Stomach (tissue), 9 donors: ENCODE measurements around the gene ELP2. TPM values are rescaled to one million over a fixed set of nuclear protein-coding genes. Genes with fewer than 3 reads are reported as not detected.
A peak's percentile ranks its signal among the peaks of the same experiment; 100 is the strongest.
"Not testable (repeated sequence)": the region's sequence is repeated elsewhere in the genome, so short reads cannot be mapped to it uniquely, and the experiment has no call there.

Experiments used
- DNase-seq, 2 donors: peaks; one replicate each; pipeline versions ENCODE4 v3.0.0 to v3.0.0-alpha.2; 2013 to 2019
- H3K27ac ChIP-seq, 5 donors: fragments of 200-600 bp in 4 of 5; sonication (generic) in 4 of 5; one replicate each; pipeline ENCODE4 v1.5.1; 2013 to 2019; ENCODE audit warnings: mild to moderate bottlenecking in 1 of 5, moderate library complexity in 1 of 5
- H3K27me3 ChIP-seq, 3 donors: fragments of 200-600 bp; sonication (generic); one replicate each; pipeline ENCODE4 v1.5.1; 2017 to 2019; ENCODE audit warnings: mixed run types in 1 of 3
- H3K36me3 ChIP-seq, 4 donors: fragments of 200-600 bp; sonication (generic); 1 replicate in 3 of 4; 2 replicates in 1 of 4; pipeline ENCODE4 v1.5.1; 2016 to 2019
- H3K4me1 ChIP-seq, 4 donors: fragments of 200-600 bp; sonication (generic); one replicate each; pipeline ENCODE4 v1.5.1; 2016 to 2019
- H3K4me3 ChIP-seq, 4 donors: fragments of 200-600 bp; sonication (generic) in 3 of 4; one replicate each; pipeline ENCODE4 v1.5.1; 2016 to 2019; ENCODE audit warnings: mild to moderate bottlenecking in 1 of 4
- H3K9me3 ChIP-seq, 4 donors: fragments of 200-600 bp; sonication (generic); one replicate each; pipeline ENCODE4 v1.5.1; 2016 to 2019
- CTCF ChIP-seq, 7 experiments: fragments of 450-650 bp in 4 of 7; fragments of 200-600 bp in 3 of 7; sonication (generic) in 3 of 7; IDR thresholded peaks; one replicate each; pipeline ENCODE4 v1.5.1; 2016 to 2019; ENCODE audit warnings: antibody characterized with exemption in 7 of 7, control low read depth in 2 of 7, mild to moderate bottlenecking in 1 of 7
- EP300 ChIP-seq: sonication (generic); formaldehyde crosslinking; IDR thresholded peaks from one replicate; pipeline ENCODE4 v1.6.1; 2017; ENCODE audit warnings: antibody characterized with exemption
- POLR2A ChIP-seq, 4 donors: fragments of 450-650 bp; IDR thresholded peaks; one replicate each; pipeline ENCODE4 v1.6.1; 2016; ENCODE audit warnings: antibody characterized with exemption in 4 of 4, control low read depth in 2 of 4, mild to moderate bottlenecking in 1 of 4, moderate library complexity in 1 of 4
- POLR2AphosphoS5 ChIP-seq, 3 donors: sonication (generic); formaldehyde crosslinking; IDR thresholded peaks; one replicate each; pipeline ENCODE4 v1.6.1; 2016; ENCODE audit warnings: antibody characterized with exemption in 3 of 3
- WGBS, 5 donors: extraction: QIAGEN DNeasy Blood & Tissue Kit in 3 of 5; methylation state at CpG; one replicate each; pipeline versions ENCODE4 v1.1.5 to v1.1.7; 2013 to 2018; 5-methylcytosine and 5-hydroxymethylcytosine counted together
- intact Hi-C: fragments of 100-400 bp; cut with DNase I; formaldehyde crosslinking; loops from one replicate; pipeline ENCODE4 v1.15.1; 2023; ENCODE audit warnings: low total_unique reads
- polyA plus RNA-seq, 3 donors: library from polyadenylated mRNA; stranded (reverse); fragments of 200-250 nt; gene quantifications; one replicate each; pipeline ENCODE4 v1.2.3, GENCODE V29; 2013
- total RNA-seq, 5 donors: library from RNA; depleted of rRNA; stranded (reverse); fragments of >200 nt; gene quantifications; one replicate each; pipeline versions ENCODE4 v1.1.0 to v1.2.3, GENCODE V29; 2014 to 2016
- donor health status: healthy with polysubstance abuse.
- donor health status: Bipolar disorder and iron deficiency.
- donor health status: healthy.

The ELP2 gene
- total and polyA plus RNA-seq, 8 donors: 24.1 to 278 (median 63.4) TPM

DNA sequence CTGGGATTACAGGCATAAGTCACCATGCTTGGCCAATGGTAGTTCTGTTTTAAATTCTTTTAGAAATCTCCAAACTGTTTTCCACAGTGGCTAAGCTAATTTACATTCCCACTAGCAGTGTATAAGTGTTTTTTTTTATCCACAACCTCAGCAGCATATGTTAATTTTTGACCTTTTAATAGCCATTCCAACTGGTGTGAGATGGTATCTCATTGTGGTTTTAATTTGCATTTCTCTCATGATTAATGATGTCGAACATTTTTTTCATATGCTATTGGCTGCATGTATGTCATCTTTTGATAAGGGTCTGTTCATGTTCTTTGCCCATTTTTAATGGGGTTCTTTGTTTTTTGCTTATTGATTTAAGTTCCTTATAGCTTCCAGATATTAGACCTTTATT is 77.6 kb downstream of the ELP2 start:
- Histone ChIP-seq H3K36me3 (no peaks in the 10 kb centered on the region), H3K9me3 (no peaks in the 10 kb centered on the region), H3K27me3 (no peaks in the 10 kb centered on the region), H3K4me1 (no peaks in the 10 kb centered on the region), H3K27ac (no peak overlapping the region), H3K4me3 (no peak overlapping the region)
- WGBS, 5 donors: 81 to 91% (median 90%) methylated on average over 1 of the region's 1 CpG
- no peak for DNase-seq
- TF ChIP-seq EP300 (no peak), POLR2AphosphoS5 (IDR thresholded peaks at IDR 0.05) (no peak), POLR2A (IDR thresholded peaks at IDR 0.05) (no peak), CTCF (IDR thresholded peaks at IDR 0.05) (no peak)
- intact Hi-C loops: no loop called here

- DNase-seq, H3K4me1 ChIP-seq, H3K27me3 ChIP-seq, H3K27ac ChIP-seq, H3K4me3 ChIP-seq, intact Hi-C loops, H3K9me3 ChIP-seq, H3K36me3 ChIP-seq: not testable (repeated sequence)
- WGBS, 5 donors: 92 to 100% (median 99%) methylated on average over 2 of the region's 2 CpGs
Observed at GRCh38 chr18:36207969-36208368, 78.3 kb downstream of the ELP2 start.

- Histone ChIP-seq H3K27me3 (no peaks in the 10 kb centered on the region), H3K27ac (no peak overlapping the region), H3K4me1 (no peaks in the 10 kb centered on the region), H3K4me3 (no peak overlapping the region), H3K9me3 (no peaks in the 10 kb centered on the region), H3K36me3 (no peaks in the 10 kb centered on the region)
- 59 to 100% (median 91%) methylated on average over 3 to 6 of the region's 6 CpGs for WGBS, 5 donors
- intact Hi-C loops: no loop called here
- no peak for DNase-seq
- TF ChIP-seq EP300: no peak
- TF ChIP-seq POLR2AphosphoS5 (IDR thresholded peaks at IDR 0.05): no peak
- TF ChIP-seq POLR2A (IDR thresholded peaks at IDR 0.05): no peak
- no peak for TF ChIP-seq CTCF (IDR thresholded peaks at IDR 0.05)
Observed at GRCh38 chr18:36211612-36212065, 81.9 kb downstream of the ELP2 start.

GRCh38 chr18:36212301-36213171 is 82.8 kb downstream of the ELP2 start:
- peak in 1 of 2 donors; percentile 59 for DNase-seq
- Histone ChIP-seq H3K27ac (peak overlapping the region in 1 of 5 donors; percentile 38), H3K27me3 (no peaks in the 10 kb centered on the region), H3K4me3 (no peak overlapping the region), H3K36me3 (no peaks in the 10 kb centered on the region), H3K4me1 (no peaks in the 10 kb centered on the region), H3K9me3 (no peaks in the 10 kb centered on the region)
- TF ChIP-seq EP300 (no peak), POLR2AphosphoS5 (IDR thresholded peaks at IDR 0.05) (no peak), POLR2A (IDR thresholded peaks at IDR 0.05) (no peak), CTCF (IDR thresholded peaks at IDR 0.05) (no peak)
- WGBS, 5 donors: 72 to 80% (median 77%) methylated on average over 13 of the region's 13 CpGs
- intact Hi-C loops: no loop called here

GRCh38 chr18:36214811-36215210 is 85.1 kb downstream of the ELP2 start:
- TF ChIP-seq CTCF (IDR thresholded peaks at IDR 0.05) (no peak), EP300 (no peak), POLR2AphosphoS5 (IDR thresholded peaks at IDR 0.05) (no peak), POLR2A (IDR thresholded peaks at IDR 0.05) (no peak)
- Histone ChIP-seq H3K4me1 (no peaks in the 10 kb centered on the region), H3K9me3 (no peaks in the 10 kb centered on the region), H3K27ac (no peak overlapping the region), H3K36me3 (no peaks in the 10 kb centered on the region), H3K4me3 (no peak overlapping the region), H3K27me3 (no peaks in the 10 kb centered on the region)
- intact Hi-C loops: no loop called here
- DNase-seq: no peak
- 89 to 94% (median 91%) methylated on average over 8 of the region's 8 CpGs for WGBS, 5 donors
